Measurements from ENCODE around the gene PAF1.

PAF1 gene

DNA sequence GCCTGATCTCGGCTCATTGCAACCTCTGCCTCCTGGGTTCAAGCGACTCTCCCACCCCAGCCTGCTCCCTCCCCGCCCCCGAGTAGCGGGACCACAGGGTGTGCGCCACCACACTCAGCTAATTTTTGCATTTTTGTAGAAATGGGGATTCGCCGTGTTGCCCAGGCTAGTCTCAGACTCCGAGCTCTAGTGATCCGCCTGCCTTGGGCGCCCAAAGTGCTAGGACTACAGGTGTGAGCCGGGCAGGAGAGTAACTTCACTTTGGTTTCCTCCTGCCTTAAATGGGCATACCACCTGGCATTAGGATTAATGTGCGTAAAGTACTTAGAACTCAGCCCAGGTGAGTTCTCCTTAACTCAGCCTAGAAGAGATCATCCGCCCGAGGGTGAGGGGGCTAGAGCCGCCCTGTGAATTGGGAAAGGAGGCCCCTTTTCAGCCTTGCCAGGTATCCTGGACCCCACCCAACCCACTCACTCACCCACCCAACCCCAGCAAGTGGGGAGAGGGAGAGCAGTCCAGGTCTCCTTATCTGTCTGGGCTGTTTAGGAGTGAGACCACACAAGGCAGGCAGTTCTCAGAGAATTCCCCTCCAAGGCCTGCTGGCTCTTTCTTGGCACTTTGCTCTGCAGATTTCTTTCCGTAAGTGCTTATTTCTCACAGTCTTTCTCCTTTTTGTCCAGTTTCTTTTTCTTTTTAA lies 14.5 kb upstream of the PAF1 start:
- FAIRE-seq, result no peak

GRCh38 chr19:39403331-39404312 lies 12.7 kb upstream of the PAF1 start:
- FAIRE-seq, result no peak

DNA sequence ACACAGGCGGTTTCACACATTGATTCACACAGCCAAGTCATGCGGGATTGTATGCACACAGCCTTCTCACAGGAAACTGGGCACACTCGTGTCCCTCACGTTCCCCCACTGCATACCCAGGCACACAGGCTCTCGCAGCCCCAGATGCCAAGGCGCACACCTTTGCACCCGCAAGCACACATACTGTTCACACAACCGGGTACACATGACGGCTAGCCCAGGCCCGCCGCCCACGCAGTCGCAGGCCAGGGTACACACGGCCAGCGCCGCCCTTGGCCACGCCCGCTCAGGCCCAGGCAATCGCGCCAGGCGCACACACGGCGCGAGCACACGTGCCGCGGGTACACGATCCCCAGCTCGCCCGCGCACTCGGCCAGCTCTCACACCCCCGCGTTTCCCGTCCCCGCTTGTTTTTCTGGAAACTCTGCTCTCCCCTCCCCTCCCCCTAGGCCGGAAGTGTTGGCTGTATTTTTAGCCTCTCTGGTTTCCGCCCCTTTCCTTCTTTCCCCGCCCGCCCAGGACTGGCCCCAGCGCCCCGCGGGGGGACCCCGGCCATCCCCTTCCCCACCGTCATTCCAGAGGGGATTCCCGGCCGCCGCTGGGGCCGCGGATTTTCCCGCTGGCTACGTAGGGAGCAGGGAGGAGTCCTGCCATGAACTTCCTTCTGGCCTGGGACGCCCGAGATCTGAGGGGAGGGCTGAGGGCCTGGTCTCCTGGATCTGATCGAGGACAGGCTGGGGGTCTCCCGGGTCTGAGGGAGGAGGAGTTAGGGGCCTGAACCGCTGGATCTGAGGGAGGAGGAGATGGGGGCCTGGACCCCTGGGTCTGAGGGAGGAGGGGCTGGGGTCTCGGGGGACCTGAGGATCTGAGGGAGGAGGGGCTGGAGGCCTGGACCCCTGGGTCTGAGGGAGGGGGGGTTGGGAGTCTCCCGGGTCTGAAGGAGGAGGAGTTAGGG lies 11.7 kb upstream of the PAF1 start:
- no peak for FAIRE-seq

- no peak for FAIRE-seq
These were observed 10.8 kb upstream of the PAF1 start for GRCh38 chr19:39401549-39402345.

DNA sequence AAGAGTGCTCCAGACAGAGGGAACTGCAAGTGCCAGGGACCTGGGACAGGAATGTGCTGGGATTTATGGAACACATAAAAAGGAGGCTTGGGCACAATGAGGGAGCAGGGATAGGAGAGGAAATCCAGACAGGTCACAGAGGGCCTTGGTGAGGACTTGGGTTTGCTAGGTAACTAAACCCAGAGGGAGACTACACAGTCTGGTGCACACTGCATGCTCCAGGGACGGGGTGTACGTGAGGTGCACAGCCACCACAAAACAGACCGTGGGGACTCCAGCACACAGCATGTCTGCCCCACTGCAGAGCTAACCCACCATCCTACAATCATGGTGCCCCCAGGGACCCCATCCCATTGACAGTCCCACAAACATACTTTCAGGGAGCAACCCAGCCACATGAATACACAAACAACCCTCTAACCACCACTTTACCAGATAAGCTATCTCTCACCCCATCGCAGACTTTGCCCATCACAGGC lies 10.2 kb upstream of the PAF1 start:
- no peak for FAIRE-seq

- FAIRE-seq, result no peak
These were observed 9.2 kb upstream of the PAF1 start for GRCh38 chr19:39400061-39400460.

GRCh38 chr19:39399668-39400050 lies 8.8 kb upstream of the PAF1 start:
- FAIRE-seq, result no peak

DNA sequence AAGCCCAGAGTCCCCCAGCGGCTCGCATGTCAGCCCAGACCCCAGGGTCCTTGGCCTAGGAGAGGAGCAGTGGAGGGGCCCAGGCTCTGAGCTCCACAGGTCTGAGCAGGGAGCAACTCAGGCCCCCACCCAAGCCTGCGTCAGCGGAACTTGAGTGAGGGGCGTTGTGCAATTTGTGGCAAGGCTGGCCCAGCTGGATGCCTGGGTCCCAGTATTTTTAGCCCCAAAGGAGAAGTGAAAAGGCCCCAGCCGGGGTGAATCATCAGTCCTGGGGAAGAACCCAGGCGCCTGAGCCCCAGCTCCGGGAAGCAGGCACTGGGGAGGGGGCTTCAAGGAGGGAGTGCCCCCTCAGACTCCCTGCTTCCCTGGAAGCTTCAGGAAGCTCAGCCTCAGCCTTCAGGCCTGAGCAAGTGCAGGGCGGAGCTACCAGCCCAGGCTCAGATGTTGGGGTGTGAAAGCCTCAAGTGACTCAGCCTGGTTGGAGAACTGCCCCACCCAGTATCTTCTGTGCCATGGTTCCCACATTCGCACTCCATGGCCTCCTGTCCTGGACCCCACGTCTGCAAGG lies 7.5 kb upstream of the PAF1 start:
- FAIRE-seq, result no peak

GRCh38 chr19:39397360-39398296 lies 6.7 kb upstream of the PAF1 start:
- no peak for FAIRE-seq

- FAIRE-seq, result no peak
These were observed 505 bp downstream of the PAF1 start for GRCh38 chr19:39390451-39390750.

GRCh38 chr19:39389631-39390414 lies 1.1 kb downstream of the PAF1 start:
- FAIRE-seq, result no peak

DNA sequence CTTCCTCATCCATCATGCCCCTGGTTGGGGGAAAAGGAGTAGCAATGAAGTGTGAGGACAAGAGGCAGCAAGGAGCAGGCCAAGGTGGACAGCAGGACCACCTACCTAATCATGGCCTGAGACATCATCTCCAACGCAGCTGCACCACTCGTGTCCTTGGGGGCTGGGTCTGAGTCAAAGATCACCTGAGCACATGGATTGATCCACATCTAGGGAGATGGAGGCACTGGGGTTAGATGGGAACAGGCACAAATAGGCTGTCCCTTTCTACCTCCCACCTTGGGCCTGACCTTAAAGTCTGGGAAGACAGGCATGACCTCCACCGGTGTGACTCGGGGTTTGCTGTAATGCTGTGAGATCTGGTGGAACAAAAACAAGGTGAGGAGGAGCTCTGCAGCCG lies 2.2 kb downstream of the PAF1 start:
- no peak for FAIRE-seq

GRCh38 chr19:39386557-39386956 lies 4.3 kb downstream of the PAF1 start:
- no peak for FAIRE-seq

DNA sequence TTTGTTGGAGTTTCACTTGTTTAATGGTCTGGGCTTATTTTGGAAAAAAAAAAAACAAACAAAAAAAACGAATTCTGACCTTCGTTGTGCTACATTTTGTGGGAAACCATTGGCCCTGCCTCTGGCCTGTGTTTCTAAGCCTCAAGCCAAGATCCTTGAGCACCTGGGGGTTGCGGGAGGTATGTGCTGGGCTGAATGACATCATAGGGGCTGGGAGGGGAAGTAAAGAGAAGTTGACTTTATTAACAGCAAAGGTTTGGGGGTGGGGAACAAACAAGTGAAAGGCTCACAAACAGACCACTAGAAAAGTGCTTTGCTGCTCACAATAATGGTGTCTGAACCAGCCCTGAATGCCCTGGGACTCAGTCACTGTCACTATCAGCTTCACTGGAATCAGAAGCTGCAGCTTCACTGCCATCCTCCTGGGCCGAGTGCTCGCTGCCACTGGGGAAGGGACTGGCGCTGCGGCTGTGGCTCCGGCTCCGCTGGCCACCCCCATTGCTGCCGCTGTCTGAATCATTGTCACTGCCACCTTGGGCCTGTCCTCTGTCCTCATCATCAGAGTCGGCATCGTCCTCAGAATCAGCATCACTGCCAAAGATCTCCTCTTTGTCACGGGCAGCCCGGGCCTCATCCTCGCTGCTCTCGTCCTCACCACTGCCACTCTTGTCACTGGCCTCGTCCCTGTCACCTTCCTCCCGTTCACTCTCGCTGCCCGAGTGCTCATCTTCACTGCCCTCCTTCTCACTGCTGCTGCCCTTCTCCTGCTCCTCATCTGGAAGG lies 5.1 kb downstream of the PAF1 start:
- no peak for FAIRE-seq

DNA sequence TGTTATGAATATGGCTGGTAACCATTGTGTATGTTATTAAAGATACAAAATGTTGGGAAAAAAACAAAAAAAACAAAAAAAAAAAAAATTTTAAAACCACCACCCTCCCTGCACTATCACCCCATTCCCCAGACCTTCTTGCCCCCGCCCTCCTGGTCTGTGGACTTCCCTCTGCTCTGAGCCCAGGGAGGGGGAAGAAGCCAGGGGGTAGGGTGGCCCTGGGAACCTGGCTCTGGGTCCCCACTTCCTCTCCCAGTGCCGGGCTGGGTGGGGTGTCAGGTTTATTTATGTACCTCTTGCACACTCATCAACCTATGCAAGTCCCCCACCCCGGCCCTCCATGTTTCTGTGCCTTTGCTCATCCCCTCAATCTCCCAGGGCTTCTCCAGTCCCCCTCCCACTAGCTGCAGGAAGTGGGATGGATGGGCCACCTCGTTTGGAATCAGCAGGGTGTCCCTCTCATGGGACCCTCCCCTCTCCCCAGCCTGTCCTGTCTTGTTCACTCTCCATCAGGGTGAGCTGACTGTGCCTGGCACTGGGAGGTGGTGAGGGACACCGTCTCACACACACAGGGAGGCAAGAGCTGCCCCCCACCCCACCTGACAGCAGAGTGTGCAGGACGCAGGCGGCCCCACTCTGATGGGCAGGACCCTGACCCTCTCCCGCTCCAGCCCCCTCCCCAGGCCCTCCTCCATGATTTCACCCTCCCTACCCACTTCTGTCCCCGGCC lies 5.9 kb downstream of the PAF1 start:
- no peak for FAIRE-seq

- FAIRE-seq, result no peak
These were observed 7.7 kb downstream of the PAF1 start for GRCh38 chr19:39382991-39383828.

Measured in endometrium (tissue), 2 donors.